Central memory CD8-positive, alpha-beta T cell (primary cell): ENCODE results near the gene TBCCD1.
A peak's percentile ranks its signal among the peaks of the same experiment; 100 is the strongest.
"Not testable (repeated sequence)": the region's sequence is repeated elsewhere in the genome, so short reads cannot be mapped to it uniquely, and the experiment has no call there.

ENCODE experiments used
- ATAC-seq: fragments of 150-1000 bp; cut with Tn5 transposase; replicated peaks from 2 replicates; pipeline ENCODE4 v1.10.0; 2022; ENCODE audit warnings: mild to moderate bottlenecking, moderate FRiP score, moderate number of reproducible peaks; ENCODE audit not compliant: poor library complexity, severe bottlenecking; ENCODE audit errors: extremely low read depth
- DNase-seq, 2 donors: peaks; one replicate each; pipeline ENCODE4 v3.0.0; 2021; ENCODE audit warnings: low spot score in 2 of 2
- H3K27ac Mint-ChIP-seq: one replicate; pipeline ENCODE4 v1.8.0; 2022; ENCODE audit warnings: low read depth, mild to moderate bottlenecking, moderate library complexity, mixed read lengths
- H3K27me3 Mint-ChIP-seq: one replicate; pipeline ENCODE4 v1.8.0; 2022; ENCODE audit warnings: mixed read lengths
- H3K36me3 Mint-ChIP-seq: one replicate; pipeline ENCODE4 v1.8.0; 2022; ENCODE audit warnings: mild to moderate bottlenecking, moderate library complexity, mixed read lengths; ENCODE audit not compliant: insufficient read depth
- H3K4me1 Mint-ChIP-seq: one replicate; pipeline ENCODE4 v1.8.0; 2022; ENCODE audit warnings: mixed read lengths
- H3K4me3 Mint-ChIP-seq: one replicate; pipeline ENCODE4 v1.8.0; 2022; ENCODE audit warnings: mild to moderate bottlenecking, moderate library complexity, mixed read lengths
- H3K9me3 Mint-ChIP-seq: one replicate; pipeline ENCODE4 v1.8.0; 2022; ENCODE audit warnings: mixed read lengths

The TBCCD1 gene

DNA sequence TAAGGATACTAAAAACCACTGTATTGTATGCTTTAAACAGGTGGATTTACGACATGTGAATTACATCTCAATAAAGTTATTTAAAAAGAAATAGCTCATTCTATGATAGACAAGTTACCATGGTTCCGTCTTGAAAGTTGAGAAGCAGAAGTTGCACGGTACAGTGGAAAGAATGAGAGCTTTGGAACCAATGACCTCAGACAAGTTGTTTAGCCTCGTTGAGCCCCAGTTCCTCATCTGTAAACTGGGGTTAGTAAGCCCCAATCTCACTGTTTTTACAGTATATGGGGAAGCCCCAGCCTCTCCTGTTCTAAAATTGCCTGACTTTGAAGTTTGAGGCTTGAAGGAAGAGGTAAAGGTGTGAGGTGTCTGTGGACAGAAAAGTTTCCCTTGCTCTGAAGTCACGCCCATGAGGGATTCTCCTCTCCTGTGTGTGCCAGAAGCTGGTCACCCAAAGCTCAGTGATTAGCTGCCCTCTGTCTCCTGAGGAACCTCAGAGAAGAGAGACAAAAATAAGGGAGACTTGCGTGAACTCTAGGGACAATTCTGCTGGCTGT is 32.9 kb downstream of the TBCCD1 start:
- Mint-ChIP-seq H3K27me3 (no peaks in the 10 kb centered on the region), H3K4me1 (peaks cover 28% of the 10 kb centered on the region), H3K4me3 (peak overlapping the region; percentile 6), H3K36me3 (peaks cover 2% of the 10 kb centered on the region), H3K9me3 (no peaks in the 10 kb centered on the region), H3K27ac (peak overlapping the region; percentile 9)
- ATAC-seq (peak; percentile 95), DNase-seq (no peak)

GRCh38 chr3:186532598-186533072 is 34.5 kb downstream of the TBCCD1 start:
- ATAC-seq (no peak), DNase-seq (no peak)
- Mint-ChIP-seq H3K36me3 (peaks cover 2% of the 10 kb centered on the region), H3K27ac (no peak overlapping the region), H3K9me3 (no peaks in the 10 kb centered on the region), H3K4me3 (no peak overlapping the region), H3K27me3 (no peaks in the 10 kb centered on the region), H3K4me1 (peaks cover 35% of the 10 kb centered on the region)

GRCh38 chr3:186531694-186532093 is 35.4 kb downstream of the TBCCD1 start:
- not testable (repeated sequence) for DNase-seq, H3K4me3 Mint-ChIP-seq, H3K9me3 Mint-ChIP-seq, H3K36me3 Mint-ChIP-seq, ATAC-seq, H3K27me3 Mint-ChIP-seq, H3K27ac Mint-ChIP-seq
- peaks cover 35% of the 10 kb centered on the region for H3K4me1 Mint-ChIP-seq

- no peak overlapping the region for H3K4me3 Mint-ChIP-seq
- H3K9me3 Mint-ChIP-seq, result no peaks in the 10 kb centered on the region
- ATAC-seq, result no peak
- no peak overlapping the region for H3K27ac Mint-ChIP-seq
- no peak for DNase-seq
- peaks cover 2% of the 10 kb centered on the region for H3K36me3 Mint-ChIP-seq
- no peaks in the 10 kb centered on the region for H3K27me3 Mint-ChIP-seq
- peaks cover 31% of the 10 kb centered on the region for H3K4me1 Mint-ChIP-seq
Observed at GRCh38 chr3:186530415-186530814, 36.7 kb downstream of the TBCCD1 start.

- Mint-ChIP-seq H3K27ac (no peak overlapping the region), H3K4me1 (peaks cover 22% of the 10 kb centered on the region), H3K4me3 (no peak overlapping the region), H3K36me3 (peaks cover 1% of the 10 kb centered on the region), H3K9me3 (no peaks in the 10 kb centered on the region), H3K27me3 (no peaks in the 10 kb centered on the region)
- ATAC-seq, result no peak
- DNase-seq, result no peak
Observed at GRCh38 chr3:186529201-186529999, 37.7 kb downstream of the TBCCD1 start.

- no peak for DNase-seq
- Mint-ChIP-seq H3K4me3 (no peak overlapping the region), H3K9me3 (no peaks in the 10 kb centered on the region), H3K4me1 (peaks cover 18% of the 10 kb centered on the region), H3K27ac (no peak overlapping the region), H3K36me3 (no peaks in the 10 kb centered on the region), H3K27me3 (no peaks in the 10 kb centered on the region)
- no peak for ATAC-seq
Observed at GRCh38 chr3:186526256-186526606, 40.9 kb downstream of the TBCCD1 start.

DNA sequence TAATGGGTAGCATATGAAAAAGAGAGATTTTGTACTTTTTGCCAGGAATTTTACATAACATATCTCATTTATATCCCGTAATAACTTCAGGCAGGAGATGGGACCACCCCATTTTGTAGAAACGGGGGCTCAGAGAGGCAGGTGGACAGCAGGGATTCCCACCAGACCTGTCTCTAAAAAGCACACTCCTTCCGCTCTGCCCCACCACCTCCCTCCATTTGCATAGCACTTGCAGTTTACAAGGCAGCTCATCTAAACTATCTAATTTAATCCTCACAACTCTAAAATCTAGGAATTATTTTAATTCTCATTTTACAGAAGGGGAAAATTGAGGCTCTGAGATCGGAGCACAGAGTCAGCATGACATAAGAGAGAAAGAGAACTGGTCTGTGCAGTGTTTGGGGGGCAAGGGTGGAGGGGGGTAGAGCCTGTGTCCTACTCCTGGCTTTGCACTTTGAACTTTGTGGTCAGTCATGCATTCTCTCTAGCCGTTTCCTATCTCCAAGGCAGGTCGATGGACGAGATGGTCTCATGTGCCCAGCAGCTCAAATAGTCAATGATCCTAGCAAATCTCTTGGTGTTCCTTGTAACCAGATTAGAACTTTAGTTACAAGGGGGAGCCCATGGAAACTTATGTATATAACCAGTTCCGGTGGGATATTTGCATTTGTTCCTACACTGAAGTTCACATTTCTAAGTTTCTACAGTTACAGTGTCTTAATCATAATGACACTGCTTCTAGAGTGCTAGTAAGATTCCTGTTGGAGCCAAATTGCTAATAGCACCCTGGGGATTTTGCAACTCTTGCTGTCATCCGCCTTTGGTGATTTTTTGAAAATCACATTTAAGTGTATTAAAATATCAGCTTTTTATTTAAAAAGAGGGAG is 41.5 kb downstream of the TBCCD1 start:
- Mint-ChIP-seq H3K4me1 (peaks cover 18% of the 10 kb centered on the region), H3K9me3 (no peaks in the 10 kb centered on the region), H3K4me3 (no peak overlapping the region), H3K36me3 (no peaks in the 10 kb centered on the region), H3K27me3 (no peaks in the 10 kb centered on the region), H3K27ac (no peak overlapping the region)
- no peak for DNase-seq
- ATAC-seq, result no peak

GRCh38 chr3:186524616-186525015 is 42.5 kb downstream of the TBCCD1 start:
- ATAC-seq, result no peak
- Mint-ChIP-seq H3K36me3 (no peaks in the 10 kb centered on the region), H3K27me3 (no peaks in the 10 kb centered on the region), H3K4me1 (peaks cover 12% of the 10 kb centered on the region), H3K4me3 (no peak overlapping the region), H3K9me3 (no peaks in the 10 kb centered on the region), H3K27ac (peak overlapping the region; percentile 73)
- DNase-seq, result no peak

DNA sequence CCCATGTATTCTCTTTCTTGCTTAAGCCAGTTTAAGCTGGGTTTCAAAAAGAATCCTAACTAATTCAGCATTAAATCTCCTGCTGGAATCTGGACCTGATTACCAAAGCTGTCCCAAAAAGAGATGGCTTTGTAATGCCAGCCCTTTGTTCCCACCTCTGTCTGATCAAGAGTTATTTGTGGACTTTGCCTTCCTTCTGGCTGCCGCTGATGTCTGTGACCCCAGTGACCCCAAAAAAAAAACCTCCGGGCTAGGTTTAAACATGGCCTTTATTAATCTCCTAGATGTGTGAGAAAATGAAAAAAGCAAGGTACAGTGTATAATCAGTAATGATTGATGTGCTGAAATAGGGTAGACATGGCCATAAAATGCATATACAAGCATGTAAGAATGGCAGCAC is 43.7 kb downstream of the TBCCD1 start:
- ATAC-seq (no peak), DNase-seq (no peak)
- Mint-ChIP-seq H3K36me3 (peaks cover 2% of the 10 kb centered on the region), H3K27ac (no peak overlapping the region), H3K27me3 (no peaks in the 10 kb centered on the region), H3K9me3 (no peaks in the 10 kb centered on the region), H3K4me1 (peaks cover 13% of the 10 kb centered on the region), H3K4me3 (no peak overlapping the region)

GRCh38 chr3:186523022-186523421 is 44.1 kb downstream of the TBCCD1 start:
- no peak for ATAC-seq
- H3K9me3 Mint-ChIP-seq, result no peaks in the 10 kb centered on the region
- peaks cover 2% of the 10 kb centered on the region for H3K36me3 Mint-ChIP-seq
- no peak for DNase-seq
- no peak overlapping the region for H3K4me3 Mint-ChIP-seq
- no peak overlapping the region for H3K27ac Mint-ChIP-seq
- H3K27me3 Mint-ChIP-seq, result no peaks in the 10 kb centered on the region
- peaks cover 15% of the 10 kb centered on the region for H3K4me1 Mint-ChIP-seq

- Mint-ChIP-seq H3K27ac (no peak overlapping the region), H3K36me3 (peaks cover 2% of the 10 kb centered on the region), H3K4me1 (peaks cover 25% of the 10 kb centered on the region), H3K9me3 (no peaks in the 10 kb centered on the region), H3K4me3 (no peak overlapping the region), H3K27me3 (no peaks in the 10 kb centered on the region)
- ATAC-seq (no peak), DNase-seq (no peak)
Observed at GRCh38 chr3:186520957-186521842, 45.9 kb downstream of the TBCCD1 start.

DNA sequence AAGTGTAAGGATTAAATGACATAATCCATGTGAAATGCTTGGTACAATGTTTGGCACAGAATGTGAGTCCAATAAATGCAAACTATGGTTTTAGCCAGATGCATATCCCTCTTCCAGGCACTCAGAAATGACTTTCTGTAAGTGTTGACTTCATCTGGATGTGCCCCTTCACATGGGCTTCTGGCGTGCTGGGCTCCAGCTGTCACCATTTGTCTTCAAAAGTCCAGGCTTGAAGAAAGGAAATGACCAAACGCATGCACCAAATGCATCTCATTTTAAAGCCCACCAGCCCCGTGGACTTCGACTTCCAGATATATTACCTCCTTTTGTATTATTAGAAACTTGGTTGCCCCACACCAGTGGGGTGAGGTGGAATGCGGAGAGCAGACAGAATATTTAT is 46.7 kb downstream of the TBCCD1 start:
- DNase-seq, result no peak
- no peak overlapping the region for H3K4me3 Mint-ChIP-seq
- H3K27me3 Mint-ChIP-seq, result no peaks in the 10 kb centered on the region
- H3K27ac Mint-ChIP-seq, result no peak overlapping the region
- no peaks in the 10 kb centered on the region for H3K9me3 Mint-ChIP-seq
- ATAC-seq, result no peak
- H3K4me1 Mint-ChIP-seq, result peaks cover 33% of the 10 kb centered on the region
- peaks cover 2% of the 10 kb centered on the region for H3K36me3 Mint-ChIP-seq
